GM19395 (cell line): ENCODE measurements around the gene PASK.
A peak's percentile ranks its signal among the peaks of the same experiment; 100 is the strongest.
"Not testable (repeated sequence)": the region's sequence is repeated elsewhere in the genome, so short reads cannot be mapped to it uniquely, and the experiment has no call there.

Experiments
- ATAC-seq: cut with Tn5 transposase; IDR thresholded peaks from one replicate; pipeline ENCODE4 v1.9.1; 2021; ENCODE audit warnings: mild to moderate bottlenecking, moderate library complexity; ENCODE audit not compliant: unreplicated experiment

Gene PASK

DNA sequence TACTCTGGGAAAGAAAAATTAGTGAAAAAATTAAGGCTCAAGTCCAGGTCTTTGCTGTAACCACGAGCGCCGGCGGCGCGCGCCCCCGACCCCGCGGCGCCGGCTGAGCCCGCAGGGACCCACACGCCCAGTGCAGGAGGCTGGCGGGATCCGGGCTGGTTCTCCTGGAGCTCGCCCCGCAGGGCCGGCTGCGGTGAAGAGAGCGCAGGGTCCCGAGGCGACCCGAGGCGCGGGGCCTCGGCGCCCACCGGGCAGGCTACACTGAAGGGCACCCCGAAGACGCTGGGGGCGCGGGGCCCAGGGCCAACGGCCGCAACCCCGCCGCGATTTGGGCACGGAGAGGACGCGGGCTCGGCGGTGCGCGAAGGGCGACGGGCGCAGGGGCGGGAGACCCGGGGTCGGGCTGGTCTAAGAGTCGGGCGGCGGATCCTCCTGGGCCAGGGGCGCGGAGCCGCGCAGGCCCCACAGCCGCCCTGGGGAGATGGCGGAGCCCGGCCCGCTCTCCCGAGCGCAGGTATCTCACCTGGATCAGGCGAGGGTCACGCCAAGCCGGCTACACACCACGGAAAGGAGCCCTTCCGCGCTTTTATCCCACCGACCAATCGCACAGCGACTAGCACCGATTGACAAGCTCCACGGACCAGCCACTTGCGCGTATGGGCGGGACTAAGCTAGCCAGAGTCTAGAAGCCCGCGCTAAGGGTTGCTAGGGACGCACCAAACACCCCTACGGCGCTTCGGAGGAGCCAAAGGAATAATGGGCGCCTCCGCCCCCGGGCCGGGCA, at the start of gene PASK:
Gene PASK, minus strand, starts transcription at position 582 of the 784 bp plus-strand sequence. CDS start 6,440 bp downstream, outside the sequence.
- ATAC-seq = peak; percentile 80

DNA sequence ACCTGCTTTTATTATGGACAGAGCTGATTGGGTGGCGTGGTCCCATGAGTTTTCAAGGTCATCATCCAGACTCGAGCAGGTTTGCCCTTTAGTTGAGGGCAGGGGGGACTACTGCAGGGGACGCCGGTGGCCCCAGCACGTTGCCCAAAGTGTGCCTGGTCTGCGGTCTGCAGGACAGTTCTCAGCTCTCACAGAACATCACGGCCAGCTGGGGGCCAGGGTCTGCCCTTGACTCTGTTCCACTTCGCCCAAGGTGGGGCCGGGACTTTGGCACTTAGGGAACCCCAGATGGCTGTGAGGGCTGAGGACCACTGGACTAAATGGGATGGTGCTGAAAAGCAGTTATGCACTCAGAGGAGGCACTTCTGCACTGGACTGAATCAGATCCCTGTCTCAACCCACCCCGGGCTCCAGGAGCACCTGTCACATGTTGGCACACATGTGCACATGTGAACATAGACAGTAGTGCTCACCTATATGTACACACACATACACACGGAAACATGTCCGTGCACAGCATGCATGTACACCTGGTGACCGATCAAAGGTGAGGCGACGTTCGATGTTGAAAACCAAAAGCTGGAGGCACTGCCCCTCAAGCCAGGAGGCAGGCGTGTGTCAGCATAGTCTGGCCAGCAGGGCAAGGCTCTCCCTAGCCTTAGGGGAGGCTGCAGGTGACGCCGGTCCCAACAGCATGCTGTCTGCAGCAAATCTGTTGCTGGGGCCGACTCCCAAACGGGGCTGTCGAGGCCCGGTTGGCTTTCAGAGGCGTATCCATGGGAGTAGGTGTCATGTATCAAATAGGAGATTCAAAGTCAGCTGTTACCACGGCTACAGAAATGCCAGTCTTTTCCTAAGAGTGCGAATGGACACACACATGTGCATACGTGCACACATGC, 49.4 kb upstream of the PASK start:
- no peak for ATAC-seq

DNA sequence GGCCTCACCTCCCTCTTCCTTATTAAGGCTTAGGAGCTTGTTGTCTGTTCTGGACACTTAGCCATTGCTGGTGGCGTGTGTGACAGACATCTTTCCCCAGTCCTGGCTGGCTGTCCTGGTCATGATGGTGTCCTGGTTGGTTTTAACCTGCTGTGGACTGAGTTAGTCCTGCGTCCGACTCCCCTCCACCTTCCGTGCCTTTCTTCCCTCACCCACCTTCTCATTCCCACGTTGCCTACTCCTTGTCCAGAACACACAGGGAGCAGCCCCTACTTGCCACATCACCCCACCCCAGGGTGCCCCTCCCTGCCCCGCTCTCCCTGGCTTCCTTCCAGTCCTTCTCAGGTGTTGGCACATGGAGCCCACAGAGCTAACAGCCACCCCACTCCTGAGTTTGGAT, 48.7 kb upstream of the PASK start:
- ATAC-seq = no peak

DNA sequence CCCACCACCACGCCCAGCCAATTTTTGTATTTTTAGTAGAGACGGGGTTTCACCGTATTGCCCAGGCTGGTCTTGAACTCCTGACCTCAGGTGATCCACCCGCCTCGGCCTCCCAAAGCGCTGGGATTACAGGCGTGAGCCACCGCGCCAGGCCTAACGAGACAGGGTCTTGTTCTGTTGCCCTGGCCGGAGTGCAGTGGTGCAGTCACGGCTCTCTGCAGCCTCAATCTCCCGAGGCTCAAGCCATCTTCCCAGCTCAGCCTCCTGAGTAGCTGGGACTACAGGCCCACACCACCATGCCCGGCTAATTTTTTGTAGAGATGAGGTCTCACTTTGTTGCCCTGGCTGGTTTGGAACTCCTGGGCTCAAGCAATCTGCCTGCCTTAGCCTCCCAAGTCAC, 48.0 kb upstream of the PASK start:
- not testable (repeated sequence) for ATAC-seq

DNA sequence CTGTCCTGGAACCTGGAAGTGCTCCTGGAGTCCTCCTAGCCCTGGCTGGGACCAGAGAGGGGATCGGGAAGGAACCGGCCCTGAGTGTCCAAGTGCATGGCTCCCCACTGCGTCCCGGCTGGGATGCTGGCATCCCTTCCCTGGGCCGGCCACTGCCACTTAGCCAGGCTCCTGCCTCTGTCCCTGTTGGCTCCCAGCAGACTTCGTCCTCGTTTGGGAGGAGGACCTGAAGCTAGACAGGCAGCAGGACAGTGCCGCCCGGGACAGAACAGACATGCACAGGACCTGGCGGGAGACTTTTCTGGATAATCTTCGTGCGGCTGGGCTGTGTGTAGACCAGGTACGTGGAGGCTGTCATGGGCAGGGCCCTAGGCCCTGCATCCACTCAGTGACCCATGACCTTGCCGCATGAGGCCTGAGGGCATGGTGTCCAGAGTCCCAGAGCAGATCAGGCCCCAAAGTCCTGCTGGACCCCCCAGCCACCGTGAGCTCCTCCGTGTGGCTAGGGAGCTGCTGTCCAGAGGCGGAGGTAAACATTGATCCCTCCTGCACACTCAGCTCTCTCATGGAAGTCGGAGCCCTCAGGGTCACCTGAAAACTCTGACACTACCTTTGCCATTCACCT, 46.3 kb upstream of the PASK start:
- no peak for ATAC-seq

DNA sequence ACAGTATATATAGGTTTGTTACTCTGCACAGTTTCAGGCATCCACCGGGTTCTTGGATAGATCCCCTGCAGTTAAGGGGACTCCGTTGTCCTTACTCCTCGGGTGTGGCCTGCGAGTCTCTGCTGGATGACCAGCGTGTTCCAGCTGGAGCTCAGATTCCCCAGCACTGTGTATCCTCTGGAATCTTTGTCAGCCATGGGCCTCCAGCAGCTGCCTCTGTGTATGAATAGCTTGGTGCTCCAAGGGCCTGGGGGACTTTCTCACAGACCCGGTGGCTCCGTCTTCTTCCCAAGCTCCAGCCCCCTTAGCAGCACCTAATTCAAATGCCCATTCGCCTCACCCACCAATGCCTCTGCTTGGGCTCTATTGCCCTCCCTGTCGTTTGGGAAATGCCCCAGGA, 45.5 kb upstream of the PASK start:
- no peak for ATAC-seq

DNA sequence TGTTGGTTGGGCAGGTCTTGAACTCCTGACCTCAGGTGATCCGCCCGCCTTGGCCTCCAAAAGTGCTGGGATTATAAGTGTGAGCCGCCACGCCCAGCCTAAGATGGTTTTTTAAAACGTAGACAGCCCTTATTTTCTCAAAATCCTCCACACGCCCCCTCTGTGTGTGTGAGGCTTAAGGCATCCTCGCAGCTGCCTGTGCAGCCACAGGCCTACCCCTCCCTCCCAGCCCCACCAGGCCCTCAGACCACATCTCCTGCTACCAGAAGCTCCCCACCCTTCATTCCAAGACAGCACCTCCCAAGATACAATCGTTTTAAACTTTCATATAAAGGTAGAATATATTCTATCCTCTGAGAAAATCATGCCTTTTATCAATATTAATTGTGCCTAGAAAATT, 44.0 kb upstream of the PASK start:
- no peak for ATAC-seq

DNA sequence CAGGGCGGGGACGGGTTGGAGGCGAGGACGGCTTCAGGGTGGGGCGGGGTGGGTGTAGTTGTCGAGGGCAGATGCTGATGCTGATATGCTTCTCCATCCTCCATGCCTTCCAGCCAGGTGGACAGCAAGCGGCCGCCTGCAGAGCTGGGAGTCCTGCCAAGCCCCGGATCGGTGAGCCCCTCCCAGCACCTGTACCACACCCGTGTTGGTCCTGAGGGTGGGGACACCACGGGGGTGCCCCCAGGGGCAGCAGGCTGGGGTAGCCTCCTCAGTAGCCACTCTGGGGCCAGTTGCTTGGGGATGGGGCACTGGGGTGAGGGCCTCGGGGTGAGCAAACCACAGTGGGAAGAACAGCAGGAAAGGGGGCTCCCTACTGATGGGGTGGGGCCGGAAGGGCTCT, 41.8 kb upstream of the PASK start:
- ATAC-seq = no peak

DNA sequence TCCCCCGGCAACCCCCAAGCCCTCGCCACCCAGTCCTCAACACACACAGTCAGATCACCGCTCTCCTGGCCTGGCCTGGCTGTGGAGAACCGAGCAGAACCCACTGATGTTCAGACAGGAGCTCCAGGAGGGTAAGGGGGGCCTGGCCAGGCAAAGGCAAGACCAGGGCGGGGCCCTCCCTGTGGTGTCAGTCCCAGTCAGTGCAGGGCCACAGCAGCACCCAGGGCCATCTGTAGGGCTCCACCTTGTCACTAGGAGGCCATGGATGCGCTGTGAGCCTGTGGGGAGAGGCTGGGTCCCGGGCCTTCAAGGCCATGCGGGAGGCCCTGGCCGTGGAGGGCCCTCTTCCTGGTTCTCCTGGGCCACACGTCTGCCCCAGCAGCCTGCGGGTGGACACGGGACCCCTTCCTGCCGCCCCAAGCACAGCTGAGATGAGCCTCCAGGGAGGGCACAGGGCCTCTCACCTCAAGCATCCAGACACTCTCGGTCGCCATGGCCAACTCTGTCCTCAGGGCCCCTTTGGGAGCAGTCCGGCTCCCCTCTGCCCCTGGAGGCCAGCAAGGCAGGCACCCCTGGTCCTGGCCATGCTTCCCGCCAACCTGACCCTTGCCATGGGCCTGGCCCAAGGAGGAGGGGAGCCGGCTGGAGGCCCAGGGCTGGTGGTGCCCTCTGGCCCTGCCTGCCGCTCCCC, 41.2 kb upstream of the PASK start:
- ATAC-seq = no peak

DNA sequence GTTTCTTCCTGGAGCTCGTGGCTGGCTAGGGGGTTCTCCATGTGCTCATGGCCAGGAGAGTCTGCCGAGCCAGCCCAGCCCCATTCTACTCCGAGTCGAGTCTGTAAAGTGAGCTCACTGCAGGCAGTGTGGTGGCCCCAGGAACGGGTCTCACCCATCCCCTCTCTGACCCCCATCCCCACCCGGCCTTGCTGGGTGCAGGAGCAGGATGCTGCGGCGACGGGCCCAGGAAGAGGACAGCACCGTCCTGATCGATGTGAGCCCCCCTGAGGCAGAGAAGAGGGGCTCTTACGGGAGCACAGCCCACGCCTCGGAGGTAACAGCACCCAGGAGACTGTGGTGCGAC, 40.6 kb upstream of the PASK start:
- ATAC-seq = no peak

DNA sequence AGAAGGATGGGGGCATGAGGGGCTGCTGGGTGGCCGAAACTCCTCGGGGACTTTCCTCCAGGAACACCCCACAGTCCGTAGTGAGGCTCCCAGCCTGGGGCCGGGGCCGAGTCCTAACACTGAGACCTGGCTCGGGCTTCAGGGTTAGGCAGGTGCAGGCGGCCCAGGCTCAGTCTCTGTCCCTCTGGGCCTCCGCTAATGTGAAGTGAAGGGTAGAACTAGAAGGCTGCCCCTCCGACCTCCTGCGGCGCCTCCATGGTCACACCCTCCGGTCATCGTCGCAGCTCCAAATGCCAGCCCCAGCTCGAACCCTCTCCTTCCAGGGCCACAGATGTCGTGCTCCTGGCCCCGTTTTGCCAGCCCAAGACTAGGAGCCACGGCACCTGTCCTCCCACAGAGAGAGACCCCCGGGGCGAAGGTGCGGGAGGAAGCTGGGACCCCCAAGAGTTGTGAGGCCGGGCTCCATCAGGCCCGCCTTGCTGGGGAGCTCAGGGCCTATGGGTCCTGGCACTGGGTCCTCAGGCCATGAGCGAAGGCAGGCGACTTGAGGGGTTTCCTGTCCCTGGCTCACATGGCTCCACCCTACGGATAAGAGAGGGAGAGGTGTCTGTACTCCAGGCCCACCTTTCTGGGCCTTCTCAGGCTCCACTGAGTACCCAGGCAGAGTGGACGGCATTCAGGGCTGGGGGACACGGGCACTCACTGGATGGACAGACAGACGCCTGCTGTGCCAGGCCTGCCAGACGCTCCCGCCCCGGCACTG, 40.0 kb upstream of the PASK start:
- ATAC-seq = no peak

DNA sequence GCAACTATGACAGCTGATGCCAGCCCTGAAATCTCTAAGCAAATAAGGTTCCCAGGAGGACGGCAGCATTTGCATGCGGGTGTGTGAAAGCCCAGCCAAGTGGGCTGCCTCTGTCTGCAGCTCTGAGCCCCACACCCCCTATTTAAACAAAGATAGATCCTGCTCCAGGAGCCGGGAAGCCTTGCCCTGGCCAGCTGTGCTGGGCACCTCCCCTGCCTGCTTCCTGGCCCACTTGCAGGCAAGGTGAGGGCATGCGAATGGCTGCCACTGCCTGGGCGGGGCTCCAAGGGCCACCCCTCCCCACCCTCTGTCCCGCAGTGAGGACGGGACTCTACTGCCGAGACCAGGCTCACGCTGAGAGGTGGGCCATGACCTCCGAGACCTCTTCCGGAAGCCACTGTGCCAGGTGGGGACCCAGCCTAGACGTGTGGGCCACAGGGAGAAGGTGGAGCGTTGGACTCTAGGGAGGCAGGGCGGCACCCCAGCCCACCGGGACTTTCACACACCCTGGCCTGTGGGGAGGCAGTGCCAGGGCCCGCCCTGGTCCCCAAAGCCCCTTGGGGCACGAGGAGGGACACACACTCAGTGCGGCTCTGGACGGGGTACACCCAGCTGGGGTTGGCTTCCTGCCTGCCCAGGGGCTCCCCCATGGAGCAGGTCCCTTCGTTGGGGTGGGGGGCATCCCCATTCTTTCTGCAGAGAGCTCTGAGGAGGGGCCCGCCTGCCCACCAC, 39.3 kb upstream of the PASK start, which contains the start of gene ANO7:
Gene ANO7, plus strand, starts transcription at position 317 of the 732 bp plus-strand sequence. CDS start 1,387 bp downstream, outside the sequence.
- no peak for ATAC-seq

DNA sequence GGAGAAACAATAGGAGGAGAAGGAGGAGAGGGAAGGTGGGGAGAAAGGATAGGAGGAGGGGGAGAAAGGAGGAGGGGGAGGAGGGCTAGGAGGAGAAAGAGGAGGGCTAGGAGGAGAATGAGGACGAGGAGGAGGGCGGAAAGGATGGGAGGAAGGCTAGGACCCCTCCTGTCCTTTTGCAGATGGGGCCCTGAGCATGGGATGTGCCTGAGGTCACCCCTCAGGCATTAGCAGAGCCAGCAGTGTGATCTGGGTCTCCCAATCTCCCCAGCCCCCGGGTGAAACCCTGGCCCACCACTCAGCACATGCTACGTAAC, 38.6 kb upstream of the PASK start:
- ATAC-seq = no peak

DNA sequence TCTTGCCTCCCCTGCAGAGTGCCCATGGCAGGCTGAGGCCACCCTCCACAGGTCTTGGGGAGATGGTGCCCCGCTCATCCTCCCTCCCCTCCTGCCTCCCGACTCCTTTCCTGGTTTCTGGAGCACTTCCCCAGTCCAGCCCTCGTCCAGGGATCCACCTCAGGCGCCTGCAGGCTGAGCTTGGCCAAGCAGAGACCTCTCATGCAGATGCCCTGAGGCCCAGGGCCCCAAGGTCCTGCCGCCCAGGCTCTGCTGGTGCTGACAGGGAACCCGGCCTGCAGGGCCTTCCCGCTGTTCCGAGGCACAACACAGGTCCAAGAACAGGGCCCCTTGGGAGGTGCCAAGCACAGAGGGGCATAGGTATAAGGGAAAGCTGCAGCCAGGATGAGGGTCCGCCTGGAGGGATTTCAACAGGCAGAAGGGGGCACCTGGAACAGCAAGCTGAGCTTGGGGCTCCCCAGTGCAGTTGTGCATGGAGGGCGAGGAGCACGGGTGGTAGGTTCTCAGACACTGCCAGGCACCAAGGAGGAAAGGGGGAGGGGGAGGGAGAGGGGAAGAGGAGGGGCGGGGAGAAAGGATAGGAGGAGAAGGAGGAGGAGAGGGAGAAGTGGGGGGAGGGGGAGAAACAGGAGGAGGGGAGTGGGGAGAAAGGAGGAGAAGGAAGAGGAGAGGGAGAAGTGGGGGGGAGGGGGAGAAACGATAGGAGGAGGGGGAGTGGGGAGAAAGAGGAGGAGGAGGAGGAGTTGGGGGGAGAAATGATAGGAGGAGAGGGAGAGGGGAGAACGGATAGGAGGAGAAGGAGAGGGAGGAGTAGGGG, 38.0 kb upstream of the PASK start:
- no peak for ATAC-seq

DNA sequence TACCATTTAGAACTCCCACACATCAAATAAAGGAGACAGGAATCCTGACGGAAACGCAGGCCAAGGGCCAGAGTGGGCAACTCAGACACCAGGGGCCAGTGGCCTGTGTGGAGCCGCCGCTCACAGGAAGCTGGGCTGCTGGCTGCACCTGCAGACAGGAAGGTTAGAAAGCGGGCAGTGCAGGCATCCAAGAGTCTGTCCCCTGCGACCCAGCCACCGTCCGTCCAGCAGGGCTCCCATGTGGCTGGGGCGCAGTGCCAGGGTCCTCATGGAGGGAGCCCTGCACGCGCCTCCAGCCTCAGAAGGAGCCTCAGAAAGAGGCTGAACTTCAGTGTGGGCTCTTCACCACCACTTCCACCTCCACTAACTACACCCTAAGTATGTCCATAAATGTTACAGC, 36.7 kb upstream of the PASK start:
- ATAC-seq = no peak

DNA sequence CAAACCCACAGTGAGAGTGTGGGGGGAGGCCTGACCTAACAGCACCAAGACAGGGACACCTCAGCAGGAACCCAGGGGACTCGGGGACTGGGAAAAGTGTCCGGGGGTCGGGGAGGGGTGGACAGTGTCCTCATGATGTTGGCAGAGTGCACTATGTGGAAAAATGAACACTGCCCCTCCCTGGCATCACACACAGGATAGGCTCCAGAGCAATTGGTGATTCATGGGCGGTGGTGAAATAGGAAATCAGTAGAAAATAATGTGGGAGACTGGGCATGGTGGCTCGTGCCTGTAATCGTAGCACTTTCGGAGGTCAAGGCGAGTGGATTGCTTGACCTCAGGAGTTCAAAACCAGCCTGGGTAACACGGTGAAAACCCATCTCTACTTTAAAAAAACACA, 35.6 kb upstream of the PASK start:
- no peak for ATAC-seq

DNA sequence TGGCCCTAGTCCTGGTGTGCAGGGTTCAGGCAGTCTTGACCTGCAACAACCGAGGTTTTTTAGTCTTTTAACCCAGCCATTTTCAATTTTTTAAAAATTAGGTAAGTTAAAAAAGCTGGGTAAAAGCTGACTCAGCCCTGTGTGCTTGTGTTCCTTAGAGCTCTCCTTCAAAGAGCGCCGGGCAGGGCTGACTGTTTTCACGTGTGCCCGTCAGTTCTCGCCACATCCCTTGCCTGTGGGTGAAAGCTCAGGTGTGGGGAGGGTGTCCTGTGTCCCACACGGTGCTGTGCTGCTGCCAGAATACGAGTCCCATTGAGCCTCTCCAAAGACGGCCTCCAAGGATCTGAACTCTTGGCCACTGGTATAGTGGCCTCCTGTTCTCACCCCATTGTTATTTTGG, 33.9 kb upstream of the PASK start:
- no peak for ATAC-seq

DNA sequence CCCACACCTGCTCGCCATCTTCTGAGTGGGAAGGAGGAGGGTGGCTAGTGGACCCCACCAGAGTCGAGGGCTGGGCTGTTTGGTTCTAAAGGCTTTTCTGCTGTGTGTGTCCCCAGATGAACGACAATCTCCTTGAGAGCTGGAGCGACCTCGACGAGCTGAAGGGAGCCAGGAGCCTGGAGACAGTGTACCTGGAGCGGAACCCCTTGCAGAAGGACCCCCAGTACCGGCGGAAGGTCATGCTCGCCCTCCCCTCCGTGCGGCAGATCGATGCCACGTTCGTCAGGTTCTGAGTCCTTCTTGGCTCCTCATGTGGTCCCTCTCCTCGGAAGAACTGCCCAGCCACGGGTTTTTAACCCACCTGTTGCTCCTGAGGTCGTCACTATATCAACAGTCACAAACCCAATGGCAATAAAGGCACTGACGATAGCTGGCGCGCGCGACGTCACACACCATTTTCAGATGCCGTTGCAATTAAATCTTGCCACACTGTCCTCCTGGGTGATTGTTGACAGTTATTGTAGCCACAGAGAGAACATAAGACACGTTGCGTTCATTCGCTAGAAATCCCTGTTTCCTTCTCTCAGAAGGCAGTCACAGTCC, 33.4 kb upstream of the PASK start:
- ATAC-seq = no peak

DNA sequence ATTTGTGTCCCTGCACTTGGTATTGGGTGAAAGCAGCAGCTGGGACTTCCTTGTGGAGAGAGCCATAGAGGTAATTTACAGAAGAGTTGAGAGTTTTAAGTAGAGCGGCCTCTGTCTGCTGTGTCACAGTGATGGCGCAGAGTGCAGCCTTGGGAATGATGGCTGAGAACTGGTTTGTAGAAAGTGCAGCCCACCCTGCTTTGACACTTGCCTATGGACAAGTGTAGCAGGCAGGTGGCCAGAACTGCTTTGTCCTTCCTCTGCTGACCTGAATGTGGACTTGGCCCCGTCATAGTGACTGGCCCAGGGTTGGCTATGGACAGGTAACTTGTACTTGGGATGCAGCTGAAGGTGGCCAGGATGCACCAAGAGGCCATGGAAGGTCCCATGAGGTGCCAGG, 32.9 kb upstream of the PASK start:
- no peak for ATAC-seq
